Esophagus squamous epithelium (tissue), 5 donors: ENCODE measurements around the gene ARMH3. TPM values are rescaled to one million over a fixed set of nuclear protein-coding genes. Genes with fewer than 3 reads are reported as not detected.

Source experiments
- DNase-seq: peaks from one replicate; lab custom pipeline; 2025; lab: John Stamatoyannopoulos, UW
- H3K27ac ChIP-seq, 4 donors: fragments of 200-600 bp; sonication (generic); one replicate each; pipeline ENCODE4 v1.5.1; 2016 to 2019; ENCODE audit warnings: mild to moderate bottlenecking in 1 of 4
- H3K27me3 ChIP-seq, 4 donors: fragments of 200-600 bp; sonication (generic); 1 replicate in 3 of 4; 2 replicates in 1 of 4; pipeline versions ENCODE4 v1.5.1 to v1.6.0; 2017 to 2021; ENCODE audit warnings: antibody characterized with exemption in 1 of 4
- H3K36me3 ChIP-seq, 3 donors: fragments of 200-600 bp; sonication (generic); one replicate each; pipeline ENCODE4 v1.5.1; 2016 to 2019
- H3K4me1 ChIP-seq, 3 donors: fragments of 200-600 bp; sonication (generic); one replicate each; pipeline ENCODE4 v1.5.1; 2017 to 2019
- H3K4me3 ChIP-seq, 4 donors: fragments of 200-600 bp; sonication (generic); 1 replicate in 3 of 4; 2 replicates in 1 of 4; pipeline ENCODE4 v1.5.1; 2016 to 2019; ENCODE audit warnings: mild to moderate bottlenecking in 2 of 4, moderate library complexity in 1 of 4
- H3K9me3 ChIP-seq, 3 donors: fragments of 200-600 bp; sonication (generic); one replicate each; pipeline ENCODE4 v1.5.1; 2016 to 2019
- POLR2A ChIP-seq, 4 donors: fragments of 450-650 bp; IDR thresholded peaks; one replicate each; pipeline ENCODE4 v1.6.1; 2017; ENCODE audit warnings: antibody characterized with exemption in 4 of 4, mild to moderate bottlenecking in 4 of 4, moderate library complexity in 3 of 4
- WGBS, 2 donors: methylation state at CpG; one replicate each; pipeline ENCODE4 v1.1.5; 2018; 5-methylcytosine and 5-hydroxymethylcytosine counted together
- intact Hi-C: fragments of 100-400 bp; cut with DNase I; formaldehyde crosslinking; loops from one replicate; pipeline ENCODE4 v1.15.0; 2022
- total RNA-seq, 4 donors: library from RNA; depleted of rRNA; stranded (reverse); fragments of >200 nt; gene quantifications; one replicate each; pipeline ENCODE4 v1.1.0, GENCODE V29; 2016
- TF ChIP-seq, protein P1 (sequence below), 6 experiments: fragments of 450-650 bp in 4 of 6; fragments of 200-600 bp in 2 of 6; sonication (generic) in 2 of 6; IDR thresholded peaks; one replicate each; pipeline ENCODE4 v1.5.1; 2016 to 2019; ENCODE audit warnings: antibody characterized with exemption in 6 of 6, mild to moderate bottlenecking in 4 of 6, moderate library complexity in 4 of 6
- donor health status: DM: yes; HTN: yes; CAD: no.

The ARMH3 gene
- total RNA-seq, 4 donors from 2014 or later: 13.3 to 17.2 (median 16.1) TPM

DNA sequence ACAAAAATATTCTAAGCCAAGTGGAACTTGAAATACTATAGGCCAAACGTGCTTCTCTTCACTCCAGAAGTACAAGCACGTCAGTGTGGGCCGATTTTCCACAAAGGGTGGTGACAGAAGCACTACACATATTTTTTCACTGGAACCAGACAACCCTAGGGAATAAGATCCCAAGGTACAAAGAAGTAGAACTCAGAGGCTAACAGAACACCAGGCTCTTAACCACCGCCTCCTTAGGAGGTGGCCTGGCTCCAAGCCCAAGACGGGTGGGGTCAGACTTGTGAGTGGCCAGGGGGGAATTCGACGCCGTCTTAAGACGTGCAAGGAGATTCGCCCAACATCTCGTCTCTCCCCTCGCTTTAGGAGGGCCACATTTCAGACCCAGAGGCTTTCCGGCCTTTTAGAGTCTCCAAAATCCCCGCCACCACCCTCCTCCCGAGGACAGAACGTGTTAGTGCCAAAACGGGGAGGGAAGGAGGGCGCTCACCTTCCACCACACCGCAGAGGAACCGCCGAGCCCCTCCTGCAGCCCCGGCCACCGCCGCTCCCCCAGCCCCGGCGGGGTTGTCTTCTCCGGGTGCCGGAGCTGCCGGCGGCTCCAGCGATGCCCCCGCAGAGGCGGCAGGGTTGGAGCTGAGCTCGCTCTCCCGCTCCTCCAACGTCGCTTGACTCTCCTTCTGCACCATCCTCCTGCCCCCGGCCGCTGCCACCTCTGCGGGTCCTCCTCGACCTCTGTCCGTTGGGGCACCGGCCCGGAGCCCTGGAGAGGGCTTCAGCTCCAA, 238.4 kb downstream of the ARMH3 start:
- Histone ChIP-seq H3K36me3 (peaks cover 0 to 8% (median 2%) of the 10 kb centered on the region in 3 donors), H3K9me3 (no peaks in the 10 kb centered on the region), H3K4me1 (peaks cover 21 to 52% (median 34%) of the 10 kb centered on the region in 3 donors), H3K4me3 (peak overlapping the region; percentile 82 to 99 (median 92)), H3K27me3 (no peaks in the 10 kb centered on the region), H3K27ac (peak overlapping the region; percentile 93 to 98 (median 96))
- WGBS, 2 donors: 0 to 1% methylated on average over 13 to 22 of the region's 44 CpGs
- TF ChIP-seq, protein P1, sequence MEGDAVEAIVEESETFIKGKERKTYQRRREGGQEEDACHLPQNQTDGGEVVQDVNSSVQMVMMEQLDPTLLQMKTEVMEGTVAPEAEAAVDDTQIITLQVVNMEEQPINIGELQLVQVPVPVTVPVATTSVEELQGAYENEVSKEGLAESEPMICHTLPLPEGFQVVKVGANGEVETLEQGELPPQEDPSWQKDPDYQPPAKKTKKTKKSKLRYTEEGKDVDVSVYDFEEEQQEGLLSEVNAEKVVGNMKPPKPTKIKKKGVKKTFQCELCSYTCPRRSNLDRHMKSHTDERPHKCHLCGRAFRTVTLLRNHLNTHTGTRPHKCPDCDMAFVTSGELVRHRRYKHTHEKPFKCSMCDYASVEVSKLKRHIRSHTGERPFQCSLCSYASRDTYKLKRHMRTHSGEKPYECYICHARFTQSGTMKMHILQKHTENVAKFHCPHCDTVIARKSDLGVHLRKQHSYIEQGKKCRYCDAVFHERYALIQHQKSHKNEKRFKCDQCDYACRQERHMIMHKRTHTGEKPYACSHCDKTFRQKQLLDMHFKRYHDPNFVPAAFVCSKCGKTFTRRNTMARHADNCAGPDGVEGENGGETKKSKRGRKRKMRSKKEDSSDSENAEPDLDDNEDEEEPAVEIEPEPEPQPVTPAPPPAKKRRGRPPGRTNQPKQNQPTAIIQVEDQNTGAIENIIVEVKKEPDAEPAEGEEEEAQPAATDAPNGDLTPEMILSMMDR (IDR thresholded peaks at IDR 0.05): no peak
- peak in 3 of 4 donors; percentile 4 to 64 (median 54) for TF ChIP-seq POLR2A (IDR thresholded peaks at IDR 0.05)
- intact Hi-C loops: no loop called here
- peak; percentile 37 for DNase-seq

DNA sequence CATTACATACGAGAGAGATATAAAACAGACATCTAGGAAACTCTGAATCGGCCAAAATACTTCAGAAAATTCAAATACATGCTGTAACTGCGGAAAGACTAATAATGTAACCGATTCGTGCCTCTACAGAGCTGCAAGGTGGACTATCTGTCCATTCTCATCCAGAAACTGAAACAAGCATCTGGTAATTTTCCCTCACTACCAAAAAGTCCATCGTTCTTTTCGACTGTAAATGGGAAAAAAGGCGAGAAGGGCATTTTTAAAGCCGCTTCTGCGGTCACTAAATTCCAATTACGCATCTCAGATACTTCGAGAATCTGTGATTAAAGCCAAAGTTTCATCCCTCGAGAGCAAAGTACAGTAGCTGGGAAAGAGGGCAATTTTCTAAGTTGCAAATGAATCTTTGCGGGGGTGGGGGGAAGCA, 239.0 kb downstream of the ARMH3 start:
- no peak for DNase-seq
- TF ChIP-seq POLR2A (IDR thresholded peaks at IDR 0.05): no peak
- TF ChIP-seq, protein P1 (IDR thresholded peaks at IDR 0.05): no peak
- Histone ChIP-seq H3K27ac (peak overlapping the region; percentile 93 to 98 (median 96)), H3K4me1 (peaks cover 21 to 58% (median 40%) of the 10 kb centered on the region in 3 donors), H3K27me3 (no peaks in the 10 kb centered on the region), H3K4me3 (peak overlapping the region; percentile 82 to 99 (median 92)), H3K36me3 (peaks cover 0 to 14% (median 7%) of the 10 kb centered on the region in 3 donors), H3K9me3 (no peaks in the 10 kb centered on the region)
- 0 to 1% methylated on average over 14 of the region's 14 CpGs for WGBS, 2 donors
- intact Hi-C loops: no loop called here

DNA sequence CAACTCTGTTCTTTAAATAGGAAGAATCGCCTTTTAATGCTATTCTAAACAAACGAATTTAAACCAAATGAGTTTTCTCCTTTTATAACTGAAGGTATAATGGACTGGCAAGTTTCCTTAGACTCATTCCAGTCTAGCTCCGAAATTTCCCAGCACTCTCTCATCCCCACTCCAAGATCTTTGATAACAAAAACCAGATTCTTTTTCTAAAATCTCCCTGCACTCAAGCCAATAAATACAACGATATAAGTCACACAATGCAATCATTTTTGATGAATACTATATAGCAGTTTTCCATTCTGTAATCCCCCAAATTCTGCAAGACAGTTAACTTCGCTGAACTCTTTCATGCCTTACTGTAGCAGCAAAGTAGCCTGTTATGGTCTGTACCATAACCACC, 239.6 kb downstream of the ARMH3 start:
- peak overlapping the region in 3 of 4 donors; percentile 41 to 98 (median 95) for H3K27ac ChIP-seq
- 0% methylated on average over 5 of the region's 5 CpGs for WGBS, 2 donors
- no peaks in the 10 kb centered on the region for H3K27me3 ChIP-seq
- H3K4me1 ChIP-seq: peaks cover 21 to 64% (median 40%) of the 10 kb centered on the region in 3 donors
- peaks cover 0 to 20% (median 9%) of the 10 kb centered on the region in 3 donors for H3K36me3 ChIP-seq
- no peaks in the 10 kb centered on the region for H3K9me3 ChIP-seq
- TF ChIP-seq, protein P1 (IDR thresholded peaks at IDR 0.05): no peak
- no peak for TF ChIP-seq POLR2A (IDR thresholded peaks at IDR 0.05)
- intact Hi-C loops: no loop called here
- DNase-seq: no peak
- H3K4me3 ChIP-seq: peak overlapping the region; percentile 82 to 99 (median 92)

DNA sequence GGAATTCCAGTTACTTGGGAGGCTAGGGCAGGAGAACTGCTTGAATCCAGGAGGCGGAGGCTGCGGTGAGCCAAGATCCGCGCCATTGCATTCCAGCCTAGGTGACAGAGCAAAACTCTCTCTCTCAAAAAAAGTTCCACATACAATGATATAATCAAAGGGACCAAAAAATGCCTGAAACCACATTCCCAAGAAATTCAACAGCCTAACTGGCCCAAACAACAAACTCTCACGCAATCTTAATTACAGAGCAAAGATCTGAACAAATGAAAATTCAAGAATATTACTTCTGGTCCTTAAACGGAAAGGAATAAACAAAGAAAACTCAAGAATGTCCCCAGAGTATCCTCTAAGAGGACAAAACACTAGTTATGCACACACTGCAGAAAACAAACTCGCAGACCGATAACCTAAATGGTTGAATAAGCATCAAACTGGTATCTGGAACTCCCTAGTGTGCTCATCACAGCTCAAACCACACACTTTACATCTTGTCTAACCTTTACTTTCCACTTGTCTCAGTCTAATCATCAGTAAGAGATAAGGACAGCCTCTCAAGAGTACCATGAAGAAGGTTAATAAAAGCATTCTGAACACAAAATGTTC, 241.4 kb downstream of the ARMH3 start:
- intact Hi-C loops: no loop called here
- no peak overlapping the region for H3K27ac ChIP-seq
- H3K9me3 ChIP-seq: no peaks in the 10 kb centered on the region
- WGBS, 2 donors: 72 to 74% methylated on average over 8 of the region's 8 CpGs
- TF ChIP-seq, protein P1 (IDR thresholded peaks at IDR 0.05): no peak
- no peak for TF ChIP-seq POLR2A (IDR thresholded peaks at IDR 0.05)
- peak overlapping the region in 3 of 4 donors; percentile 82 to 99 (median 87) for H3K4me3 ChIP-seq
- no peak for DNase-seq
- no peaks in the 10 kb centered on the region for H3K27me3 ChIP-seq
- H3K36me3 ChIP-seq: peaks cover 0 to 38% (median 19%) of the 10 kb centered on the region in 3 donors
- peaks cover 20 to 66% (median 37%) of the 10 kb centered on the region in 3 donors for H3K4me1 ChIP-seq

DNA sequence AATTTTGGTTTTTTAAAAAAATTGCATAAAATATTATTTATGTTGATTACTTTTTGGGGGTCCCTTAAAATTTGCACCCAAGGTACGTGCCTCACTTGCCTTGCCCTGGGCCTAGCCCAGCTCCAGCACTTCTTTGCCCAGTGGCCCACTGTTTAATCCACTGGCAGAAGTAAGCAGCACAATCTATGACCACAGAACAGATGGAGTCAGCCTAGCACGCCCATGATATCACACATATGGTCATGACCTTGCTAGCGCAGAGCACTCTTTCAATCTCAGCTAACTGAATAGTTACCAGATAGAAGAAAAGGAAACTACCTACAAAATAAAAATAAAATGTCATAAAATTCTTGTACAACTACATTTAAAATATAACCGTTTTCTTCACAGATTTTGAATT, 243.4 kb downstream of the ARMH3 start:
- WGBS, 2 donors: 82 to 88% methylated on average over 4 of the region's 4 CpGs
- H3K9me3 ChIP-seq: no peaks in the 10 kb centered on the region
- TF ChIP-seq, protein P1 (IDR thresholded peaks at IDR 0.05): no peak
- TF ChIP-seq POLR2A (IDR thresholded peaks at IDR 0.05): no peak
- H3K27ac ChIP-seq: no peak overlapping the region
- peaks cover 0 to 57% (median 38%) of the 10 kb centered on the region in 3 donors for H3K36me3 ChIP-seq
- intact Hi-C loops: no loop called here
- H3K4me1 ChIP-seq: peaks cover 11 to 57% (median 30%) of the 10 kb centered on the region in 3 donors
- H3K27me3 ChIP-seq: no peaks in the 10 kb centered on the region
- DNase-seq: no peak
- no peak overlapping the region for H3K4me3 ChIP-seq
